Measurements from ENCODE around the gene OR10V1. TPM values are rescaled to one million over a fixed set of nuclear protein-coding genes. Genes with fewer than 3 reads are reported as not detected.

The OR10V1 gene
- total and polyA plus RNA-seq, 4 donors: not detected

DNA sequence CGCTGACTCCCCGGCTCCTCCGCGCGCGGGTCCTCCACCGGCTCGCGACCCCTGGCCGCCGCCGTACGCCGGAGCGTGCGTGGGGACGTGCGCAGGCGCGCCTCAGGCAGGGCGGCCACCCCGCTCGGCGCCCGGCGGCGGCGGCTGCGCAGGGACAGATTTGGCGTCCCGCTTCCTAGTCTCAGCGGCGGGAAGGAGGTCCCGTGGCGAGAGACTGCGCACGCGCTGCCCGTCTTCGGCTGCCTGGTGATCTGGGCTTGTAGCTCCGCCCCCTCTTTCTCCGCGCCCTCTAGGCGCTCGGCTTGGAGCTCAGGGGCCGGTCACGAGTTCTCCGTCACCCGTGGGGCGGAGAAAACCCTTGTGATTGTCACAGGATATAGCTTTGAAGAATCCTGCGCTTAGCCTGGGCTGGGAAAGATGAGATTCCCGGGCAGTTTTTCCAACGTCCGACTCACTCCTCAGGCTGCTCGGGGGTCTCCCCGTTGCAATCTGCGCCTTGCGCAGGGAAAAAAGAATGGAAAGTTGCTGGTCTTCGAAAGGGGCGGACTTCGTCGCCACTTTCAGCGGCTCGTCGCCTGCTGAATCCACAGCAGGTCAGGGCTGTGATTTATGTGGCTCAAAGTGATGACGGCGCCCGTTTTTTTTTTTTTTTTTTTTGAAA is 44.6 kb downstream of the OR10V1 start, which contains the start of gene PATL1:
TSS of gene PATL1 (minus strand) at position 88 of the 661 bp plus-strand sequence. CDS start 142 bp downstream, outside the sequence.
- Histone ChIP-seq H3K9ac (ENCODE audit: insufficient read depth in 1 of 2, low read length in 2 of 2) (peak within 1 kb of the TSS; percentile 87 to 97), H3K4me3 (peak within 1 kb of the TSS; percentile 82), H3K36me3 (ENCODE audit: control insufficient read depth in 4 of 4, insufficient read depth in 4 of 4, low read length in 4 of 4) (peaks cover 4 to 21% (median 8%) of the 10 kb centered on the region in 4 donors), H3K4me1 (ENCODE audit: control insufficient read depth in 5 of 5, insufficient read depth in 5 of 5, low read length in 5 of 5) (peaks cover 0 to 20% (median 7%) of the 10 kb centered on the region in 5 donors), H3K27me3 (ENCODE audit: control insufficient read depth in 3 of 3, insufficient read depth in 3 of 3, low read length in 2 of 3) (no peaks in the 10 kb centered on the region), H3K9me3 (ENCODE audit: control insufficient read depth in 4 of 4, insufficient read depth in 3 of 4, low read length in 3 of 4) (no peaks in the 10 kb centered on the region), H3K27ac (ENCODE audit: low read depth in 1 of 2, low read length in 1 of 2) (peak within 1 kb of the TSS; percentile 96 to 98)
- peak; percentile 92 for ATAC-seq (ENCODE audit: insufficient read depth, low FRiP score)
- 0% methylated on average over 48 to 68 of the region's 68 CpGs for WGBS, 2 donors
- TF ChIP-seq, protein P1, sequence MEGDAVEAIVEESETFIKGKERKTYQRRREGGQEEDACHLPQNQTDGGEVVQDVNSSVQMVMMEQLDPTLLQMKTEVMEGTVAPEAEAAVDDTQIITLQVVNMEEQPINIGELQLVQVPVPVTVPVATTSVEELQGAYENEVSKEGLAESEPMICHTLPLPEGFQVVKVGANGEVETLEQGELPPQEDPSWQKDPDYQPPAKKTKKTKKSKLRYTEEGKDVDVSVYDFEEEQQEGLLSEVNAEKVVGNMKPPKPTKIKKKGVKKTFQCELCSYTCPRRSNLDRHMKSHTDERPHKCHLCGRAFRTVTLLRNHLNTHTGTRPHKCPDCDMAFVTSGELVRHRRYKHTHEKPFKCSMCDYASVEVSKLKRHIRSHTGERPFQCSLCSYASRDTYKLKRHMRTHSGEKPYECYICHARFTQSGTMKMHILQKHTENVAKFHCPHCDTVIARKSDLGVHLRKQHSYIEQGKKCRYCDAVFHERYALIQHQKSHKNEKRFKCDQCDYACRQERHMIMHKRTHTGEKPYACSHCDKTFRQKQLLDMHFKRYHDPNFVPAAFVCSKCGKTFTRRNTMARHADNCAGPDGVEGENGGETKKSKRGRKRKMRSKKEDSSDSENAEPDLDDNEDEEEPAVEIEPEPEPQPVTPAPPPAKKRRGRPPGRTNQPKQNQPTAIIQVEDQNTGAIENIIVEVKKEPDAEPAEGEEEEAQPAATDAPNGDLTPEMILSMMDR (IDR thresholded peaks at IDR 0.05; ENCODE audit: control extremely low read depth, extremely low read depth): no peak
- DNase-seq: peak; percentile 99 to 100 (median 99)

DNA sequence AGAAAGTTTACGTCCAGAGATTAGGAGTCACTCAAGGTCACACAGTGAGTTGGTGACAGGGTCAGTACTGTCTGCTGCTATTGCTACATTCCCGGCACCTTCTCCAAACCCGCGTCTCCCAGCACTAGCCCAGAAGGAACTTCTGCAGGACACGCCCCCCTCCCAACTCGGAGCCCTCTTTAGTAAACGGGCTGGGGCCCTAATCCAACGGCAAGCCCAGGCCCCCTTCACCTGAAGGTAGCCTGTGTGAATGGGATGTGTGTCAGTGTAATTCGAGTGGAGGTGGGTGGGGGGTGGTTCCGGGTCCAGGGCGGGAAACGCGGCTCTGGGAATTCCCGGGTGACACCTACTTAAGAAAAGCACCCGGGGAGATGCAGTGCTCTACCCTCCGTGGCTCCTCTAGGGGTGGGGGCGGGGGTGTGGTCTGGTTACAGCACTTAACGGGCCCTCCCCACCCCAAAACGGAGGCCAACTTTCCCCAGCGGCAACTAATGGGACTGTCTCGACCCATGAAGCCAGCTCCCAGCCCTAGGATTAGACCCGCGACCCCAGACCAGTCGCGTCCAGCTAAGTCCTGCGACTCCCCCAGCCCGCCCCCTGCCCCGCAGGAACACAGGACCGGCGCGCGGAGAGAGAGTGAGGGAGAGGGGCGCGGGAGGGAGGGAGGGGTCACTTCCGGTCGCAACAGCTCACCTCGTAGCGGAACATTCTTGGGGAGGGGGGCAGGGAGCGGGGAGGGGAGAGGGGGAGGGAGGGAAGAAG is 45.3 kb downstream of the OR10V1 start:
- DNase-seq (peak; percentile 46 to 55 (median 53)), ATAC-seq (ENCODE audit: insufficient read depth, low FRiP score) (peak; percentile 34)
- peaks cover 4 to 21% (median 9%) of the 10 kb centered on the region in 4 donors for H3K36me3 ChIP-seq (ENCODE audit: control insufficient read depth in 4 of 4, insufficient read depth in 4 of 4, low read length in 4 of 4)
- H3K4me3 ChIP-seq: peak overlapping the region; percentile 82
- peak overlapping the region in 1 of 2 donors; percentile 16 for H3K9ac ChIP-seq (ENCODE audit: insufficient read depth in 1 of 2, low read length in 2 of 2)
- peak overlapping the region; percentile 58 to 84 for H3K27ac ChIP-seq (ENCODE audit: low read depth in 1 of 2, low read length in 1 of 2)
- TF ChIP-seq, protein P1 (IDR thresholded peaks at IDR 0.05; ENCODE audit: control extremely low read depth, extremely low read depth): no peak
- H3K4me1 ChIP-seq (ENCODE audit: control insufficient read depth in 5 of 5, insufficient read depth in 5 of 5, low read length in 5 of 5): peaks cover 0 to 20% (median 7%) of the 10 kb centered on the region in 5 donors
- no peaks in the 10 kb centered on the region for H3K9me3 ChIP-seq (ENCODE audit: control insufficient read depth in 4 of 4, insufficient read depth in 3 of 4, low read length in 3 of 4)
- 0% methylated on average over 27 to 39 of the region's 39 CpGs for WGBS, 2 donors
- H3K27me3 ChIP-seq (ENCODE audit: control insufficient read depth in 3 of 3, insufficient read depth in 3 of 3, low read length in 2 of 3): no peaks in the 10 kb centered on the region

DNA sequence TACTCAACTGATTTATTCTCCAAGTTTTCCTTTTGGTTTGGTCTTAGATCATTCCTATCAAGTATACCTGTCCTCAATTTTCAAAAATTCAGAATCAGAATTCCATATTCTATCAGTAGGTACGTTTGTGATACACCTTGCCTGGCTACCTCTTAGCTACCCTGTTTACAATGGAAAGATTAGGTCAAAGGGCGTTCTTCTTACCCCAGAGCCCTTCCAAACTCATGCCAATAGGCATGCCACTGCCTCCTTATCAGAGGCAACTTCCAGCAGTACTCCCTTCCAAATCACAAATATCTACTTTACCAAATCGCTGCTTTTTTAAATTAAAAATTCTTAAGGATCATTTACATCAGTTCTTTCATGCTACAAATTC is 45.8 kb downstream of the OR10V1 start:
- TF ChIP-seq, protein P1 (IDR thresholded peaks at IDR 0.05; ENCODE audit: control extremely low read depth, extremely low read depth): no peak
- WGBS, 2 donors: 32 to 47% methylated on average over 3 of the region's 3 CpGs
- Histone ChIP-seq H3K4me1 (ENCODE audit: control insufficient read depth in 5 of 5, insufficient read depth in 5 of 5, low read length in 5 of 5) (peaks cover 0 to 20% (median 7%) of the 10 kb centered on the region in 5 donors), H3K27ac (ENCODE audit: low read depth in 1 of 2, low read length in 1 of 2) (peak overlapping the region; percentile 46 to 58), H3K36me3 (ENCODE audit: control insufficient read depth in 4 of 4, insufficient read depth in 4 of 4, low read length in 4 of 4) (peaks cover 4 to 21% (median 9%) of the 10 kb centered on the region in 4 donors), H3K9ac (ENCODE audit: insufficient read depth in 1 of 2, low read length in 2 of 2) (peak overlapping the region in 1 of 2 donors; percentile 16), H3K27me3 (ENCODE audit: control insufficient read depth in 3 of 3, insufficient read depth in 3 of 3, low read length in 2 of 3) (no peaks in the 10 kb centered on the region), H3K9me3 (ENCODE audit: control insufficient read depth in 4 of 4, insufficient read depth in 3 of 4, low read length in 3 of 4) (no peaks in the 10 kb centered on the region), H3K4me3 (peak overlapping the region; percentile 82)
- peak in 1 of 3 donors; percentile 2 for DNase-seq
- no peak for ATAC-seq (ENCODE audit: insufficient read depth, low FRiP score)
